Left cardiac atrium (tissue), 4 donors: ENCODE measurements around the gene IPCEF1. TPM values are rescaled to one million over a fixed set of nuclear protein-coding genes. Genes with fewer than 3 reads are reported as not detected.
"Not testable (repeated sequence)": the region's sequence is repeated elsewhere in the genome, so short reads cannot be mapped to it uniquely, and the experiment has no call there.

ENCODE experiments used
- ATAC-seq, 2 donors: fragments of 200-7000 bp; cut with Tn5 transposase; one replicate each; pipeline ENCODE4 v1.9.1; 2020; ENCODE audit warnings: mild to moderate bottlenecking in 2 of 2, moderate library complexity in 2 of 2
- DNase-seq: peaks from one replicate; pipeline ENCODE4 v3.0.0-alpha.2; 2020
- intact Hi-C, 2 donors: fragments of 100-400 bp; cut with DNase I; formaldehyde crosslinking; loops; one replicate each; pipeline versions ENCODE4 v1.14.1 to v1.15.1; 2022 to 2023
- total RNA-seq, 2 donors: library from RNA; stranded (reverse); fragmentation: NEBNext Ultra II Directional; extraction: Animal tissue kit (Norgen Biotek cat#: 25700); gene quantifications; one replicate each; pipeline ENCODE4 v1.2.1, GENCODE V29; 2021
- donor health status: DM: no; HTN: yes; CAD: no.
- donor health status: DM: no; HTN: yes; CAD: no; lungs with severe emphysema.
- donor health status: DM: yes; HTN: yes; CAD: no.
- donor health status: Dilated cardiomyopathy.

The IPCEF1 gene
- total RNA-seq, 2 donors from 2014 or later = 0.99 to 1.2 TPM

DNA sequence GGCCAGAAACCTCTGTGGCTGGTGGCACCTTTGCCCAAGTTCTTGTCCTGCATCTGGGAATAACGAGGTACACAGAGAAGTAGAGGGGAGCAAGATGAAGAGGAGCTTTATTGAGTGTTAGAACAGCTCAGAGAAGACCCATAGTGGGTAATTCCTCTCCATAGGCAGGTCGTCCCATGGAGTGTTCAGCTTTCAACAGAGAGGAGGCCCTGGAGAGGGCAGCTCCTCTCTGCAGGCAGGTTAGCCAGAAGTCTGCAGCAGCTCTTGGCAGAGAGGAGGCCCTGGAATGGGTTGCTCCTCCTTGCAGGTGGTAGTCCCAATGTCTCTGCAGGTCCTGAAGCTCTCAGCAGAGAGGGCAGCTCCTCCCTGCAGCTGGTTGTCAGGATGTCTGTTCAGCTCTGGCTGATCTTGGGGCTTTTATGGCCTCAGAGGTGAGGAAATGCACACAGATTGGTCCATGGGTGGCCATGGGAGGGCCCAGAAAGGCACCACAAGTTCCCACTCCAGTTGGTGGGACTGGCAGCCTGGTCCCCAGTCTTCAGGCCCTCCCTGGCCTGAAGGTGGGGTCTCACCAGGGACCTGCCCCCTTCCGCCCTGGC, 89.0 kb downstream of the IPCEF1 start:
- ATAC-seq (no peak), DNase-seq (no peak)
- intact Hi-C loops = no loop called here

DNA sequence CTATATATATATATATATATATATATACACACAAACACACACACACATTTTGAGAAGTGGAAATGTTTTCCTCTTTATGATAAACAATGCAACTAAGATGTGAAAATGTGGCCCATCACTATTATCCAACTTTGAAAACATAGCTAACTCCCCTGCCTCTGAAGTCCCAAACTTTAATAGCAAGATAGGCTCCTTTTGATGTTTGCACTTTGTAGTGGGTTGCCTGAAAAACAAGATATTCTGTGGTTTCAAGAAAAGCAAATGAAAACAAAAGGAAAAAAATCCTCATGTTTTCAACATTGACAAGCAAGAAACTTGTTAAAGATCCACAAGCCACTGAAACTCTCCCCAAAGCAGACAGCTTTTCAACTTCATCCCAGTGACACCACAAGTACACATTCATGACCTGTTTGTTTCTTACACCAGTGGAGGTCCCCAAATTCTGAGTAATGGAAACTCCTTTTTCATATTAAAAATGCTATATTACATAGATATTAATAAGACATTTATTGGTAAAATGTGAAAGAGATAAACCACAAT, 90.0 kb downstream of the IPCEF1 start:
- no peak for DNase-seq
- intact Hi-C loops = no loop called here
- no peak for ATAC-seq

DNA sequence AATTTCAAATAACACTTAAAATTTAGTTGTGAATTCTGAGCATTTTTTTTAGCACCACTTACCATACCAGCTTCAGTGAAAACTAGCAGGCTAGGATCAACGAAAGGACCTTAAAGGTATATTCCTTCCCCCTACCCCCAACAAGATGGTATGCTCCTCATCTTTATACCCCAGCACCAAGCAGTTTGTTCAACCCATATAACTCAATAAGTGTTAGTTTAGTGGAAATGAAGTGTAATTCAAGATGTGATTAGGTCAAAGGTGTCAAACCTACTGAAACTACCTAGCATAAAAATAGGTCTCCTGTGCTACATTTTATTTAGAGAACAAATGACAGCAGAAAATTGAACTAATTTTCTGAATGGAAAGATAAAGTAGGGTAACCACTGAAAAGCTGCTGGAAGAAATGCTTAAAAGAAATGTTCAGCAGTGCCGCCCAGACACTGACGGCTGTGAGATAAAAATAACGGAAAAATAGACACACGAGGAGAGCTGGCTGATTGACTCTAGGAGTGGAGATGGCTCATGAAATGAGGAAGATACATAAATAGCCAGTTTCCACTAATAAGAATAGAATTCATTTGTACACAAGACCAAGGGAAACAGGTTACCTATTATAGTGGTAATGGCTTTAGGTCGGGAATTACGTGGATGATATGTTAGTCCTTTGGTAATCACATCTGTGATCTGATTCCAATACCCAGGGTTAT, 94.8 kb downstream of the IPCEF1 start:
- DNase-seq = no peak
- ATAC-seq = no peak
- intact Hi-C loops = no loop called here

DNA sequence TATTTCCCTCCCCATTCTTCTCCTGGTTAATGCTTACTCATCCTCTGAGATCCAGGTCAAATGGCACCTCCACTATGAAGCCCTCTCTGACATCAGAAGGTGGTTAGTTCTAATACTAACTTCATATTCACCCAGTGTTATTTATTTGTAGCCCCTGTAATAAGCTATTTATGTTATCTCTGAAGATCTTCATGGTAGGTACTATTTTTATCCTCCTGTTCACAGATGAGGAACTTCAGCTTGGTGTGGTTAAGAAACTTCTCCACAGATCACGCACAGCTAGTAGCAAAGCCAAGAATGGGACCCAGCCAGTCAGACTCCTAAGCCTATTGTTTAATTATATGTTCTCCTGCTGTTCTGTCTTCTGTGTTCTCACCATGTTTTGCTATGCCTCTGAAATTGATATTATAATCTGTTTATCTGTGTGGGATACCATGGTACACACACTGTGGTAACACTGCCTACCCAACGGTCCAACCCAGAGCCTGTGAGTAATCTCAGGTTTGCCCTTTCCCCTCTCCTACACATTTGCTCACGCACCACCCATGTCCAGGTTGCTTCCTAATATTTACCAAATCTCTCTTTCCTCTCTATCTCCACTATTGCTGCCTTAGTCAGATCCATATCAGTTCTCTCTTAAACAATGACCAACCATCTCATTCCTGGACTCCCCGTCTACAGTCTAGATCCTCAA, 98.4 kb downstream of the IPCEF1 start:
- ATAC-seq (peak in 1 of 2 donors; percentile 51), DNase-seq (no peak)
- intact Hi-C loops = no loop called here

DNA sequence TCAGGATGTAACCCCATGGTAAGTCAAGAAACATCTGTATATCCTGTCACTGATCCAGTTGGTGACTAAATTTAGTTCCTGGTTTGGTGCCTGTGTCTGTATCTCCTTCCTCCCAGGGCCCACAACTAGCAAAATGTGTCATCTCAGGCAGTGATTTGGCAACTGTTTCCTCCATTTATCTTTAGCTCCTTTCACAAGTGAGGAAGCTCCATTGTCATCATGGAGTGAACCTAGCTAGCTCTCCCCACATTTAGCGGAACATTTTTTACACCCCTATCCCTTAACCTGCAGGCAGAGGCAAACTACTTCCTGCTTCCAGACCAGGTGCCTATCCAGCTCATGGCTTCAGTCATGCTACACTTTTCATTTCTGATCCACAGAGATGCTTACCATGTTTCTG, 99.5 kb downstream of the IPCEF1 start:
- intact Hi-C loops = no loop called here
- ATAC-seq = peak; percentile 61 to 75

DNA sequence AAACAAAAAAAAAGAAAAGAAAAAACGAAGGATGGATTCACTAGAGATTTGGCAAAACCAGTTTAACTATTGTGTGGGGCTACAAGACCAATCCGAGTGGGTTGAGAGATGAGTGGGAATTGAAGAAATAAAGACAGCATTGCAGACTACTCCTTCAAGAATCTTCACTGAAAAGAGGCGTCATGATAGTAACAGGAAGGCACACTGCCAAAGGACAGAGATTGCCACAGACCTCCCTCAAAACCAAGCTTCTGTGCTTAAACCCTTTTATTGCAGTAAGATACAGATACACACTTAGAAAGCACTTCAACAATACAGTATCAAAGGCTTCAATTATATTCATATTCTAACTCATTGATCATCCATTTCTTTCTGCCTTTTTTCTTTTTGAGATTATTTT, 103.9 kb downstream of the IPCEF1 start:
- DNase-seq = no peak
- ATAC-seq = no peak
- intact Hi-C loops = no loop called here

More for the DNA sequence above, 99.5 kb downstream of the IPCEF1 start:
- DNase-seq = no peak

DNA sequence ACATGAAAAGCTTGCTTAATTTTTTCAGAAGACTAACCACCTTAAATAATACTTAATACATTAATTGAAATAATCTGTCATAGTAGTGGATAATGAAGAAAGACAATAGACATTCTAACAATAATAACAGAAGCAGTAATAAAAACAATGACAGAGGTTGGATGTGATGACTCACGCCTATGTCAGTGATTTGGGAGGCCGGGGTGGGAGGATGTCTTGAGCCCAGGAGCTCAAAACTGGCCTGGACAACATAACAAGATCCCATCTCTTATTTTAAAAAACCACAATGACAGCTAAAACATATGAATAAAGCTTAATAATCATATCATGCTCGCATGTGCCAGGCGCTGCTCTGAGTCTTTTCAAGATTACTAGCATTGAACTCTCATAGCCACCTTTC, 105.5 kb downstream of the IPCEF1 start:
- intact Hi-C loops = no loop called here
- no peak for ATAC-seq
- no peak for DNase-seq

DNA sequence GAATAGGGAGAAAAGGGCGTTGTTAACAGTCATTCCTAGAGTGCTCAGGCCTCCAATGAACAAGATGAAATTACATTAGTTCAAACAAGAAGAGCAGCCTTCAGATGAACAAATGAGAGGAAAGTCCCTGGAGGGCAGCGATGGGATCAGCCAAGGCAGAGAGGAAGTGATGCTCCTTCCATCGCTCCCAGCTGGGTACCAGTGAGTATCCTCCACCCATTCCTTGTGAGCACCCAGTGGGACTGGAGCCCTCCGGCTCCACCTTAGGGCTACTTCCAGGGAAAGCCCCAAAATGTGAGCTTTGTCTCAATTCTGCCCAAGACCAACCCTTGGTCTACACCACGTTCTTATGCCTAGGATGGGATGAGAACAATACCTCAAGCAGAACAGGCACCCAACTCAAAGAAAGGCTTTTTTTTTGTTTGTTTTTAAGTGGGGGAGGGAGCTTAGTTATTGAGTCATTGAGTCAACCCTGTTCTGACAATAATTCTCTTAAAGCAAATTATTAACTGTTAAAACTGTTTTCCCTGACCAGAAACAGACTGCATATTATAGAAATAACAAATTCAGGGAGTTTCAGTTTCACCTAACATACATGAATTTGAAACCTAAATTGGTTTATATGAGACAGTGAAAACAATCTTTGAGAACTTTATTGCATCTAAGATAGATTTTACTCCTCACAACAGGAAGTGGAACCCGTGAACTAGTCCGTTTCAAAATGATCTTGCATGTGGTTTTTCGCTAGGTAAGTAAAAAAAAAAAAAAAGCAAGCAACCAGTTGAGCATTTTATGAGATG, 106.9 kb downstream of the IPCEF1 start:
- no peak for DNase-seq
- intact Hi-C loops = no loop called here
- no peak for ATAC-seq

DNA sequence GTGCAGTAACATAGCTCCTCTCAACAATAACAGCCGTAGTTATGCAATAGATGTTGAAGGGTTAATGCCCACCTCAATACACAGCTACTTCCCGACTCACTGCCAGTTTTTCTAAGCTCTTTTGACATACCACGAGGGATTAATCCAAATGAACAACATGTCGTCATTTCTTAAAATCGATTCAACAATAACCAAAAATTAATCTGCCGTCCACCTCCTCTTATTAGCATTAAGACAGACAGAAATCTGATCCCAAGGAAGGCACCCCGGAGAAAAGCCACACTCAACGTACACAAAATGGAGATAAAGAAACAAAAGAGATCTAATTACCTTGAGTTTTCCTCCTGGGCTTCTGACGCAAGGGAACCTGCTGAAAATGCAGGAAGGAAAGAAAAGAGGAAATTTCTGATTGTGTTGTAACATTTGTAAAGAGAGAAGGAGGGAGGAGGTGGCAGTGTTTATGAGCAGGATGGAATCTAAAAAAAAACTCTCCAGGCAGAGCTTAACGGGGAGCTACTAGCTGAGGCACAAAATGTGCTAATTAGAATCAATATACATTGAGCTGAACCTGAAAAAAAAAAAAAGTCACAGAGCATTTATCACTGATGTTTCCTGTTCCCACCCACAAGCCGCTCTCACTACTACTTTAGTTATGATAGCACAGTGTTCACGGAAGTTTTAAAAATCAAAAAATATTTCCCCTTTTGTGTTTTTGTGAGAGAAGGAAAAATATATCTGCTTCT, 109.3 kb downstream of the IPCEF1 start:
- intact Hi-C loops = no loop called here
- ATAC-seq = peak in 1 of 2 donors; percentile 47
- no peak for DNase-seq

DNA sequence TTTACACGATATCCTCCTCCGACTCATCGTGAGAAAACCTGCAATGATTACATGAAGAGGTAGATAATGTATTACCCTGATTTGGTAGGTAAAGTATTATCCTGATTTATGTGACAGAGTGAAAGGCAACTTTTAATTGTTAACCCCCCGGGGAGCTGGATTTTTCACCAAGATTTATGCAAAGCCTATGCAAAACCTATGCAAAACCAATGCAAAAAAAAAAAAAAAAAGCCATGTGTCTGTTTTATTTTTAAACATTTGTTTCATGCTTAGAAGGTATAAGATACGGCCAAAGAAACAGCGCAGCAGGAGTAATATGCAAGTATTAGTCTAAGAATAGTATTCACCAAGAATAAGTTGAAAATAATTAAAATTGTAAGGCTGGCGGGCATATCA, 109.9 kb downstream of the IPCEF1 start:
- intact Hi-C loops = no loop called here
- ATAC-seq (no peak), DNase-seq (no peak)

DNA sequence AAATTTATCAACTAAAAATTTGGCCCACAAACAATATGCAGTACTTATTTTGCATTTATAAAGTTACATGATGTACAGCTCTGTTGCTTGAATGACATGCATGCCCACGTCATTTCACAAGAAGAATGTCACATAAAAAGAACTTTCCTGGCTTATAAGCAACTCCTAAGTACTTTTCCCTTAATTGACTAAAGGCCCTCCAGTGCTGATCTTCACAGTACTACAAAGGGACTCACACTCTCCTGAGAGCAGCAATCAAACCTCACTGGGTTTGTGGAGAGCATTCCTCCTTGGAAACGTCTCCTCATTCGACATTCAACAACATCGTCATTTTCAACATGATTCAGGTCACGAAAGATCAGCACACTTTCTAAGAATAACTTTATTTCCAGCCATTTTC, 111.1 kb downstream of the IPCEF1 start:
- DNase-seq (no peak), ATAC-seq (no peak)

DNA sequence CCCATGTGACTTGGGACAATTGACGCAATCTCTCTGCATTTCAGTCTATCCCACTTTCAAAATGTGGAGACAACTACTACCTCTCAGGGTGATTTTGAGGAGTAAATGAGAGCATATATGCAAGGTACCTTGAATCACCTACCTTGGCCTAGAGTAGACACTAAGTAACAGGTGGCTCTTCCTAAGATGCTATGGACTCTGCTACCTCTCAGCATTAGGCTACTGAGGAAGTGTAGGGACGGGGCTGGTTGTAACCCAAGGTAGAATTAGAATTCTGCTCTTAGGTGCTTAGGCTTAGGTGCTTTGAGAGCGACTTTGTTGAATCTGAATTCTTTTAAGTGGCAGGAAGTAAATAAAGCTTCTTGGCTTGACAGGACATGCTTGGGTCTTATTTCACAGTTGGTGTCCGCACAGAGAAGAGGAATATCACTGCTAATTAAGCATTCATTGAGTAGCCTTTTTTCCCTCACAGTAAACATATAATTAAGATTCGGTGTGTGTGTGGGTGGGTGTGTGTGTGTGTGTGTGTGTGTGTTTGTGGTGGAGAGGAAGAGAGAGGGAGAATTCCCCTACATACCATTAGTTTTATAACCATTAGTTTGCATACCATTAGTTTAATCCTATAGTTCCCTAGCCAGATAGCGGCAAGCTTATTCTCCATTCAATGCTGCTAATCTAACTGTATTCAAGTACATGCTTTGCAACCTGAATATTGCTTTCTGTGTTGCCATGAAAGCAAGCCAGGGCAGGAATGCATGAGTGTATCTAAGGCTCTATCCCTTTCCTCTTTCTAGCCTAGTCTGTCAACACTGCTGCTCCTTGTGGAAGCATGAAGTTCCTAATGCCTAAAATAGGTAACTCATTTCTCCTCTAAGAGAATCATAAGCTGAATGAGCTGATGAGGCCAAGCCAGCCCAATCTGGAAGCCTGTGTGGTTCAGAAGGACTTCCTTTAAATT, 112.5 kb downstream of the IPCEF1 start:
- ATAC-seq (no peak), DNase-seq (no peak)
- intact Hi-C loops = no loop called here

More for the DNA sequence above, 111.1 kb downstream of the IPCEF1 start:
- intact Hi-C loops = no loop called here

DNA sequence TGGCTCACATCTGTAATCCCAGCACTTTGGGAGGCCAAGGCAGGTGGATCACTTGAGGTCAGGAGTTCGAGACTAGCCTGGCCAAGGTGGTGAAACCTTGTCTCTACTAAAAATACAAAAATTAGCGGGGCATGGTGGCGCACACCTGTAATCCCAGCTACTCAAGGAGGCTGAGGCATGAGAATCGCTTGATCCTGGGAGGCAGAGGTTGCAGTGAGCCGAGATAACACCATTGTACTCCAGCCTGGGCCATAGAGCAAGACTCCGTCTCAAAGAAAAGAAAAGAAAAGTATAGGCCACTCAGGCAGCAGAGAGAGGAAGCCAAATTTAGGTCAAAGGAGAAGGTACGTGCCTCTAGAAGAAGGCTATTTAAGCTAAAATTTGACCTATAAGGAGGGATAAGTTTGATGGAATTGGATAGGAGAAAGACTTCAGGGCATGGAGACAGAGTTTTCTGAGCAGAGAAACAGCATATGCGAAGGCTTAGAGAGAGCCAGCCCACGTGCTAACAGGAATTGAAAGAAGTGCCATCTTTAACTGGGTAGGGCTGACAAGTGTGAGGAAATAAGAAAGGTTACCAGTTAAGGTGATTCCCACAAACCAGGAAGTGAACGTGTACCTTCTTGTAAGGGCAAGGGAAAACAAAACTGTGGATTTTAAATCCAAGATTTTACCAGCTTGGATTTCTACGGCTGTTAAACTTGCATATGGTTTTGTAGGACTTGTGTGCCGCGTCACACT, 113.8 kb downstream of the IPCEF1 start:
- DNase-seq (no peak), ATAC-seq (no peak)
- intact Hi-C loops = no loop called here

DNA sequence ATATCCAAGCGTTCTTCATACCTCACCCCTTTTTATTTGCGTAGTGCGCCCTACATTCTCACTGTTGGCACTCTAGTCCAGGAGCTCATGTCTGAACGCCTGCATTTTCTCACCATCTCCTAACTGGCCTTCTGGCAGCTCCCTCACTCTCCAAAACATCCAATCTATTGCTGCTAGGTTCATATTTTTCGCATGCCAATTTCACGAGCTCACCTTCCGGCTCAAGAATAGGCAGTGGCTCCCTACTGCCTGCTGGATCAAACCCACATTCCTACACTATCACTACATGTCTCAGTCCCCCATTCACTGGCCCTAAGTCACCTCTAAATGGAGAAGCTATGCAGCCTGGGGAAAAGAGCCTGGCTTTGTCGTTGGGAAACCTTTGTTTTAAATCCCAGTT, 115.0 kb downstream of the IPCEF1 start:
- DNase-seq (no peak), ATAC-seq (no peak)
- intact Hi-C loops = no loop called here

DNA sequence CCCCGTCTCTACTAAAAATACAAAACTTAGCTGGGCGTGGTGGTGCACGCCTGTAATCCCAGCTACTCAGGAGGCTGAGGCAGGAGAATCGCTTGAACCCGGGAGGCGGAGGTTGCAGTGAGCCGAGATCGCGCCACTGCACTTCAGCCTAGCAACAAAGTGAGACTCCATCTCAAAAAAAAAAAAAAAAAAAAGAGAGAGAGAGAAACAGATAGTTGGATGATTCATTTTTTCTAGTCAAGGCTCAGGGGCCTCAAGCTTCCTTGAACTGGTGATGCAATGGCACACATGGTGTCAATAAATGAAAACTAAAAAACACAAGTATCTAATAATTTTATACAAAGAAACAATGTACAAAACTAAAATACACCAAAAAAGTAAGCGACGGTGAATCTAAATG, 115.5 kb downstream of the IPCEF1 start:
- intact Hi-C loops, ATAC-seq, DNase-seq: not testable (repeated sequence)

DNA sequence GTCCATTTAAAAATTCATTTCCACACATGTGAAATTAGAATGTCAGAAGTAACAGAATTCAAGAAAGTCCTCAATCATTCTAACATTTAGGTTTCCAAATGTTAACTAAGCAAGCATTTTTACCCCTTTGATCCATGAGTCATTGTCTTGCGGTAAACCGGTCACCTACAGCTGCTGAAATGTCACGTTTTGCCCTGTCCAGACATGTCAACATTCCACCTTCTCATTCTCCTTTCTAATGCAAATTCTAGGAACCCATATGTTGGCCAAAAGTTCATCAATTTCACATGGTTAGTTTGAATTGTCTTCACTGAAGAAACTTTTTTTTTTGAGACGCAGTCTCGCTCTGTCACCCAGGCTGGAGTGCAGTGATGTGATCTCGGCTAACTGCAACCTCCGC, 117.2 kb downstream of the IPCEF1 start:
- intact Hi-C loops = no loop called here
- no peak for DNase-seq
- ATAC-seq = no peak

DNA sequence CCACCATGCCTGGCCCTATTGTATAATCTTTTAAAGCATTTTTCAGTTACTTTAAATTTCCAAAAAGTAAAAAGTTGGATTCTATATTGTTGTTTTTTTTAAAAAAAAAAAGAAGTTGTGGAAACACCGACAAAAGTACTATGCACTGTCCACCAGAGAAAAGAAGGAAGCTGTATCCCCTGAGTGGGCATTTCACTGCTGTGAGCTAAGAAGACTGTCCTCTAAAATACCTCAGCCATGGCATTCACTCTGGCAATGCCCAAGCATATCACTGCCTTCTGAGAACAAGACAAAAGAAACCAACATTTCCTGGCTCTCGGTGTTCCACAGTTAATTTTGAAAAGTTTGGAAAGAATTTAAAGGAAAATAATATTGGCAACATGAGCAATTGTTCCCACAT, 117.8 kb downstream of the IPCEF1 start:
- intact Hi-C loops = no loop called here
- no peak for DNase-seq
- ATAC-seq = no peak
